NCI-H146 treated with DMSO at 0.1 percent for 48 hours (cell line): ENCODE data around the gene ARMC2.
A peak's percentile ranks its signal among the peaks of the same experiment; 100 is the strongest.

Source experiments
- DNase-seq: peaks from one replicate; lab custom pipeline; 2025; ENCODE audit not compliant: unreplicated experiment; lab: John Stamatoyannopoulos, UW

ARMC2 gene

GRCh38 chr6:108985301-108985700 is 137.1 kb downstream of the ARMC2 start:
- DNase-seq, result no peak

- DNase-seq, result no peak
Observed at GRCh38 chr6:108987156-108987555, 138.9 kb downstream of the ARMC2 start.

- no peak for DNase-seq
Observed at GRCh38 chr6:108988296-108988695, 140.1 kb downstream of the ARMC2 start.

- no peak for DNase-seq
Observed at GRCh38 chr6:108988765-108989164, 140.5 kb downstream of the ARMC2 start.

GRCh38 chr6:108989700-108990099 is 141.5 kb downstream of the ARMC2 start:
- DNase-seq, result no peak

- DNase-seq, result no peak
Observed at GRCh38 chr6:108993876-108994275, 145.7 kb downstream of the ARMC2 start.

- DNase-seq, result no peak
Observed at GRCh38 chr6:108995296-108995695, 147.1 kb downstream of the ARMC2 start.

GRCh38 chr6:108996208-108996607 is 148.0 kb downstream of the ARMC2 start:
- no peak for DNase-seq

GRCh38 chr6:108998485-108998884 is 150.3 kb downstream of the ARMC2 start:
- DNase-seq, result no peak

- no peak for DNase-seq
Observed at GRCh38 chr6:108999428-108999827, 151.2 kb downstream of the ARMC2 start.

- no peak for DNase-seq
Observed at GRCh38 chr6:109000289-109000688, 152.1 kb downstream of the ARMC2 start.

GRCh38 chr6:109001291-109001894 is 153.2 kb downstream of the ARMC2 start:
- DNase-seq, result no peak

- no peak for DNase-seq
Observed at GRCh38 chr6:109002051-109002697, 154.0 kb downstream of the ARMC2 start.

GRCh38 chr6:109002882-109003281 is 154.7 kb downstream of the ARMC2 start:
- DNase-seq, result no peak

GRCh38 chr6:109006818-109007217 is 158.6 kb downstream of the ARMC2 start:
- DNase-seq, result no peak

- DNase-seq, result no peak
Observed at GRCh38 chr6:109007521-109007920, 159.3 kb downstream of the ARMC2 start.

- no peak for DNase-seq
Observed at GRCh38 chr6:109008054-109008453, 159.8 kb downstream of the ARMC2 start.

- DNase-seq, result peak; percentile 51
Observed at GRCh38 chr6:109008537-109009235, 160.5 kb downstream of the ARMC2 start.

- DNase-seq, result peak; percentile 74
Observed at GRCh38 chr6:109009236-109009961, 161.2 kb downstream of the ARMC2 start.

- DNase-seq, result peak; percentile 10
Observed at GRCh38 chr6:109009962-109010704, 161.9 kb downstream of the ARMC2 start.

GRCh38 chr6:109010705-109011102 is 162.5 kb downstream of the ARMC2 start:
- peak; percentile 27 for DNase-seq
